GM19372 (cell line): Measurements from ENCODE around the gene ANXA4.

ENCODE experiments used
- ATAC-seq: cut with Tn5 transposase; IDR thresholded peaks from one replicate; pipeline ENCODE4 v1.9.1; 2021; ENCODE audit warnings: mild to moderate bottlenecking, low read depth, moderate library complexity; ENCODE audit not compliant: unreplicated experiment

ANXA4 gene

GRCh38 chr2:69774984-69775982 lies 33.3 kb downstream of the ANXA4 start:
- no peak for ATAC-seq

GRCh38 chr2:69776886-69777785 lies 35.2 kb downstream of the ANXA4 start:
- no peak for ATAC-seq

- no peak for ATAC-seq
These were observed 35.8 kb downstream of the ANXA4 start for GRCh38 chr2:69777786-69778105.

GRCh38 chr2:69779258-69780001 lies 37.5 kb downstream of the ANXA4 start:
- ATAC-seq = no peak

- no peak for ATAC-seq
These were observed 39.0 kb downstream of the ANXA4 start for GRCh38 chr2:69780921-69781320.

- no peak for ATAC-seq
These were observed 39.7 kb downstream of the ANXA4 start for GRCh38 chr2:69781321-69782248.

- no peak for ATAC-seq
These were observed 42.3 kb downstream of the ANXA4 start for GRCh38 chr2:69784228-69784627.

GRCh38 chr2:69785358-69785757 lies 43.4 kb downstream of the ANXA4 start:
- ATAC-seq = no peak

- no peak for ATAC-seq
These were observed 44.2 kb downstream of the ANXA4 start for GRCh38 chr2:69786052-69786560.

- ATAC-seq = no peak
These were observed 47.3 kb downstream of the ANXA4 start for GRCh38 chr2:69789175-69789721.

- ATAC-seq = peak; percentile 54
These were observed 48.1 kb downstream of the ANXA4 start for GRCh38 chr2:69789772-69790600.

GRCh38 chr2:69790601-69790959 lies 48.6 kb downstream of the ANXA4 start:
- no peak for ATAC-seq

GRCh38 chr2:69791045-69791444 lies 49.1 kb downstream of the ANXA4 start:
- no peak for ATAC-seq

- no peak for ATAC-seq
These were observed 54.2 kb downstream of the ANXA4 start for GRCh38 chr2:69796174-69796573.

- ATAC-seq = no peak
These were observed 55.3 kb downstream of the ANXA4 start for GRCh38 chr2:69797235-69797634.

- no peak for ATAC-seq
These were observed 55.9 kb downstream of the ANXA4 start for GRCh38 chr2:69797836-69798289.

GRCh38 chr2:69798290-69798908 lies 56.5 kb downstream of the ANXA4 start:
- no peak for ATAC-seq
